ENCODE measurements around the gene PPOX. TPM values are rescaled to one million over a fixed set of nuclear protein-coding genes. Genes with fewer than 3 reads are reported as not detected.

The PPOX gene
- total RNA-seq, 1 donor from 2014 or later = 18.3 TPM

- TF ChIP-seq EZH2 (IDR thresholded peaks at IDR 0.05) (no peak), EZH2phosphoT487 (IDR thresholded peaks at IDR 0.05) (no peak), CTCF (IDR thresholded peaks at IDR 0.05) (peak; percentile 97)
- no peaks in the 10 kb centered on the region for H3K27me3 ChIP-seq
- DNase-seq (ENCODE audit: low spot score) = peak; percentile 90
- peaks cover 5% of the 10 kb centered on the region for H3K4me1 Mint-ChIP-seq
- H4K20me1 ChIP-seq (ENCODE audit: low read depth) = peaks cover 5% of the 10 kb centered on the region
- no peak overlapping the region for H3K27ac ChIP-seq
- no peaks in the 10 kb centered on the region for H3K4me1 ChIP-seq
- H3K36me3 ChIP-seq = peaks cover 13% of the 10 kb centered on the region
- H3K9me3 ChIP-seq (ENCODE audit: low read depth) = no peaks in the 10 kb centered on the region
- H3F3A ChIP-seq (ENCODE audit: low read depth) = peaks cover 28% of the 10 kb centered on the region
- H3K27me3 Mint-ChIP-seq (ENCODE audit: insufficient read depth, low read depth) = peaks cover 6% of the 10 kb centered on the region
- H3K4me3 ChIP-seq = no peak overlapping the region
- H3K79me2 ChIP-seq (ENCODE audit: low read depth) = peaks cover 3% of the 10 kb centered on the region
- H3K9me3 Mint-ChIP-seq = no peaks in the 10 kb centered on the region
- H3K4me3 Mint-ChIP-seq = no peak overlapping the region
- H2AFZ ChIP-seq (replicated peaks) = no peak overlapping the region
- no peak overlapping the region for H3K4me2 ChIP-seq
- no peak overlapping the region for H3K27ac Mint-ChIP-seq
- H3K9ac ChIP-seq = no peak overlapping the region
- H3K36me3 Mint-ChIP-seq = peaks cover 37% of the 10 kb centered on the region
Observed at GRCh38 chr1:161209790-161210409, 43.7 kb downstream of the PPOX start.

- Histone ChIP-seq H3F3A (ENCODE audit: low read depth) (peaks cover 25% of the 10 kb centered on the region), H3K27me3 (no peaks in the 10 kb centered on the region), H3K36me3 (peaks cover 13% of the 10 kb centered on the region), H3K79me2 (ENCODE audit: low read depth) (no peaks in the 10 kb centered on the region), H3K4me1 (peaks cover 6% of the 10 kb centered on the region), H4K20me1 (ENCODE audit: low read depth) (peaks cover 5% of the 10 kb centered on the region), H3K9ac (no peak overlapping the region), H3K4me3 (no peak overlapping the region), H3K4me2 (no peak overlapping the region), H3K9me3 (ENCODE audit: low read depth) (no peaks in the 10 kb centered on the region), H3K27ac (no peak overlapping the region), H2AFZ (replicated peaks) (no peak overlapping the region)
- peaks cover 15% of the 10 kb centered on the region for H3K4me1 Mint-ChIP-seq
- H3K27me3 Mint-ChIP-seq (ENCODE audit: insufficient read depth, low read depth) = peaks cover 8% of the 10 kb centered on the region
- H3K4me3 Mint-ChIP-seq = no peak overlapping the region
- no peak overlapping the region for H3K27ac Mint-ChIP-seq
- H3K9me3 Mint-ChIP-seq = no peaks in the 10 kb centered on the region
- peaks cover 30% of the 10 kb centered on the region for H3K36me3 Mint-ChIP-seq
- TF ChIP-seq CTCF (IDR thresholded peaks at IDR 0.05) = no peak
- TF ChIP-seq EZH2phosphoT487 (IDR thresholded peaks at IDR 0.05) = no peak
- no peak for TF ChIP-seq EZH2 (IDR thresholded peaks at IDR 0.05)
- no peak for DNase-seq (ENCODE audit: low spot score)
Observed at GRCh38 chr1:161214369-161214768, 48.1 kb downstream of the PPOX start.

GRCh38 chr1:161215076-161215475, 48.9 kb downstream of the PPOX start, which contains the start of gene FCER1G:
TSS of gene FCER1G (plus strand) at chr1:161215295. CDS start at chr1:161215322, 27 bp downstream.
- Histone ChIP-seq H3K36me3 (peaks cover 11% of the 10 kb centered on the region), H3K4me1 (peaks cover 6% of the 10 kb centered on the region), H2AFZ (replicated peaks) (no peak within 1 kb of the TSS), H3F3A (ENCODE audit: low read depth) (peaks cover 21% of the 10 kb centered on the region), H3K79me2 (ENCODE audit: low read depth) (no peaks in the 10 kb centered on the region), H3K4me3 (no peak within 1 kb of the TSS), H3K9ac (no peak within 1 kb of the TSS), H3K9me3 (ENCODE audit: low read depth) (no peaks in the 10 kb centered on the region), H4K20me1 (ENCODE audit: low read depth) (peaks cover 3% of the 10 kb centered on the region), H3K27ac (no peak within 1 kb of the TSS), H3K27me3 (no peaks in the 10 kb centered on the region), H3K4me2 (no peak within 1 kb of the TSS)
- no peak for TF ChIP-seq CTCF (IDR thresholded peaks at IDR 0.05)
- TF ChIP-seq EZH2 (IDR thresholded peaks at IDR 0.05) = no peak
- TF ChIP-seq EZH2phosphoT487 (IDR thresholded peaks at IDR 0.05) = no peak
- H3K27me3 Mint-ChIP-seq (ENCODE audit: insufficient read depth, low read depth) = peaks cover 6% of the 10 kb centered on the region
- no peaks in the 10 kb centered on the region for H3K9me3 Mint-ChIP-seq
- H3K27ac Mint-ChIP-seq = no peak within 1 kb of the TSS
- DNase-seq (ENCODE audit: low spot score) = no peak
- H3K36me3 Mint-ChIP-seq = peaks cover 27% of the 10 kb centered on the region
- H3K4me1 Mint-ChIP-seq = peaks cover 13% of the 10 kb centered on the region
- H3K4me3 Mint-ChIP-seq = no peak within 1 kb of the TSS

All from neural progenitor cell (in vitro differentiated cells).